ENCODE data around the gene DUSP8.

The DUSP8 gene

DNA sequence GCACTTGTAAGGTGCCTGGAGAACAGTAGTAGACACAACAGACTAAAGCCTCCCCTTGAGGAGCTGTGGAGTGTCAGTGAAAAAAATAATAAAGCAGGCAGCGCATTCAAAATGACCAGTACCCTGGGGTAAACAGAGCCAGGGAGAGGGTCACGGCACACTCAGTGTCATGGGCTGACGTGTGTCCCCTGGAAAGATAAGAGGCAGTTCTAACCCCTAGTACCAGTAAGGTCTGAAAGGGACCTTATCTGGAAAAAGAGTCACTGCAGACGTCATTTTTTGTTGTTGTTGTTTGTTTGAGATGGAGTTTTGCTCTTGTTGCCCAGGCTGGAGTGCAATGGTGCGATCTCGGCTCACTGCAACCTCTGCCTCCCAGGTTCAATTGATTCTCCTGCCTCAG lies 32.0 kb downstream of the DUSP8 start:
- POLR2A ChIA-PET, result no interaction called here

DNA sequence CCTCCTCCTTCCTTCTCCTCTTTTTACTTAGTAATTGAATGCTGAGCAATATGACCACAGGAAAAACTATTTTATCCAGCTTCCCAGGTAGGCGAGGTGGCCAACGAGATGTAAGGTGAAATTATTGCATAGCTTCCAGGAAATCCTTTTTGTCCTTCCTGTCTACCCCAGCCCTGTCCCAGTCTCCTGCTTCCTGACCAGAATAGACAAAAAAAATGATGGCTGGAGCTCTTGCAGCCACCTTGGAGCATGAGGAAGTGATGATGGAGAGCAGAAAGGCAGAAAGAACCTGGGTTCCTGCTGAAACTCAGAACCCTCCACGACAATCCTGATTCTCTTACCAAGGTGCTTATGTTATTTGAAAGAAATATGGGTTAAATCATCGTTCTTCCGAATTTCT lies 33.9 kb downstream of the DUSP8 start:
- CTCF ChIA-PET, result interaction anchor here (2.3 to 3.4 kb wide), 2 partner anchors 9 to 36 kb away, joined by 9 to 10 read pairs; no protein-coding TSS in a partner anchor
- POLR2A ChIA-PET, result no interaction called here
- no peak overlapping the region for H3K4me3 ChIP-seq (ENCODE audit: low read depth, low read length)
- no peaks in the 10 kb centered on the region for H3K9me3 ChIP-seq (ENCODE audit: control insufficient read depth, insufficient read depth, low read depth, low read length)
- H3K36me3 ChIP-seq (ENCODE audit: control insufficient read depth in 2 of 2, insufficient read depth in 1 of 2, low read length in 2 of 2), result peaks cover 0 to 18% of the 10 kb centered on the region in 2 experiments; a peak in 1 of 3 replicates
- H3K4me1 ChIP-seq (ENCODE audit: control insufficient read depth, insufficient read depth, low read length), result no peaks in the 10 kb centered on the region
- TF ChIP-seq ZNF530 (tag by site-specific recombination; IDR thresholded peaks at IDR 0.05; ENCODE audit: low read depth) (no peak), ZNF510 (tag by site-specific recombination; IDR thresholded peaks at IDR 0.05; ENCODE audit: insufficient replicate concordance) (no peak), SETDB1 (IDR thresholded peaks at IDR 0.05; ENCODE audit: insufficient read length, low read length) (no peak)
- TF ChIP-seq, protein P1, sequence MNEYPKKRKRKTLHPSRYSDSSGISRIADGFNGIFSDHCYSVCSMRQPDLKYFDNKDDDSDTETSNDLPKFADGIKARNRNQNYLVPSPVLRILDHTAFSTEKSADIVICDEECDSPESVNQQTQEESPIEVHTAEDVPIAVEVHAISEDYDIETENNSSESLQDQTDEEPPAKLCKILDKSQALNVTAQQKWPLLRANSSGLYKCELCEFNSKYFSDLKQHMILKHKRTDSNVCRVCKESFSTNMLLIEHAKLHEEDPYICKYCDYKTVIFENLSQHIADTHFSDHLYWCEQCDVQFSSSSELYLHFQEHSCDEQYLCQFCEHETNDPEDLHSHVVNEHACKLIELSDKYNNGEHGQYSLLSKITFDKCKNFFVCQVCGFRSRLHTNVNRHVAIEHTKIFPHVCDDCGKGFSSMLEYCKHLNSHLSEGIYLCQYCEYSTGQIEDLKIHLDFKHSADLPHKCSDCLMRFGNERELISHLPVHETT (tag by site-specific recombination; IDR thresholded peaks at IDR 0.05), result no peak
- no peak overlapping the region for H3K27ac ChIP-seq (ENCODE audit: extremely low read depth, low read depth, low read length)

More for the DNA sequence above, 32.0 kb downstream of the DUSP8 start:
- H3K36me3 ChIP-seq (ENCODE audit: control insufficient read depth in 2 of 2, insufficient read depth in 1 of 2, low read length in 2 of 2), result peaks cover 0 to 10% of the 10 kb centered on the region in 2 experiments; a peak in 1 of 3 replicates
- TF ChIP-seq, protein P2, sequence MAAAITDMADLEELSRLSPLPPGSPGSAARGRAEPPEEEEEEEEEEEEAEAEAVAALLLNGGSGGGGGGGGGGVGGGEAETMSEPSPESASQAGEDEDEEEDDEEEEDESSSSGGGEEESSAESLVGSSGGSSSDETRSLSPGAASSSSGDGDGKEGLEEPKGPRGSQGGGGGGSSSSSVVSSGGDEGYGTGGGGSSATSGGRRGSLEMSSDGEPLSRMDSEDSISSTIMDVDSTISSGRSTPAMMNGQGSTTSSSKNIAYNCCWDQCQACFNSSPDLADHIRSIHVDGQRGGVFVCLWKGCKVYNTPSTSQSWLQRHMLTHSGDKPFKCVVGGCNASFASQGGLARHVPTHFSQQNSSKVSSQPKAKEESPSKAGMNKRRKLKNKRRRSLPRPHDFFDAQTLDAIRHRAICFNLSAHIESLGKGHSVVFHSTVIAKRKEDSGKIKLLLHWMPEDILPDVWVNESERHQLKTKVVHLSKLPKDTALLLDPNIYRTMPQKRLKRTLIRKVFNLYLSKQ (tag by site-specific recombination; IDR thresholded peaks at IDR 0.05; ENCODE audit: borderline replicate concordance), result no peak
- no peak for TF ChIP-seq ZNF707 (tag by site-specific recombination; IDR thresholded peaks at IDR 0.05)
- no peak for TF ChIP-seq ZNF423 (tag by site-specific recombination; IDR thresholded peaks at IDR 0.05)
- TF ChIP-seq KLF8 (tag by site-specific recombination; IDR thresholded peaks at IDR 0.05), result no peak
- TF ChIP-seq ZSCAN30 (tag by site-specific recombination; IDR thresholded peaks at IDR 0.05), result no peak
- no peak for TF ChIP-seq ZNF324 (tag by site-specific recombination; IDR thresholded peaks at IDR 0.05)
- no peak for TF ChIP-seq ZSCAN16 (tag by site-specific recombination; IDR thresholded peaks at IDR 0.05)
- TF ChIP-seq ZBTB17 (tag by site-specific recombination; IDR thresholded peaks at IDR 0.05), result no peak
- TF ChIP-seq, protein P3, sequence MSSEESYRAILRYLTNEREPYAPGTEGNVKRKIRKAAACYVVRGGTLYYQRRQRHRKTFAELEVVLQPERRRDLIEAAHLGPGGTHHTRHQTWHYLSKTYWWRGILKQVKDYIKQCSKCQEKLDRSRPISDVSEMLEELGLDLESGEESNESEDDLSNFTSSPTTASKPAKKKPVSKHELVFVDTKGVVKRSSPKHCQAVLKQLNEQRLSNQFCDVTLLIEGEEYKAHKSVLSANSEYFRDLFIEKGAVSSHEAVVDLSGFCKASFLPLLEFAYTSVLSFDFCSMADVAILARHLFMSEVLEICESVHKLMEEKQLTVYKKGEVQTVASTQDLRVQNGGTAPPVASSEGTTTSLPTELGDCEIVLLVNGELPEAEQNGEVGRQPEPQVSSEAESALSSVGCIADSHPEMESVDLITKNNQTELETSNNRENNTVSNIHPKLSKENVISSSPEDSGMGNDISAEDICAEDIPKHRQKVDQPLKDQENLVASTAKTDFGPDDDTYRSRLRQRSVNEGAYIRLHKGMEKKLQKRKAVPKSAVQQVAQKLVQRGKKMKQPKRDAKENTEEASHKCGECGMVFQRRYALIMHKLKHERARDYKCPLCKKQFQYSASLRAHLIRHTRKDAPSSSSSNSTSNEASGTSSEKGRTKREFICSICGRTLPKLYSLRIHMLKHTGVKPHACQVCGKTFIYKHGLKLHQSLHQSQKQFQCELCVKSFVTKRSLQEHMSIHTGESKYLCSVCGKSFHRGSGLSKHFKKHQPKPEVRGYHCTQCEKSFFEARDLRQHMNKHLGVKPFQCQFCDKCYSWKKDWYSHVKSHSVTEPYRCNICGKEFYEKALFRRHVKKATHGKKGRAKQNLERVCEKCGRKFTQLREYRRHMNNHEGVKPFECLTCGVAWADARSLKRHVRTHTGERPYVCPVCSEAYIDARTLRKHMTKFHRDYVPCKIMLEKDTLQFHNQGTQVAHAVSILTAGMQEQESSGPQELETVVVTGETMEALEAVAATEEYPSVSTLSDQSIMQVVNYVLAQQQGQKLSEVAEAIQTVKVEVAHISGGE (tag by site-specific recombination; conservative IDR thresholded peaks at IDR 0.05; ENCODE audit: low read depth), result no peak
- TF ChIP-seq ZNF133 (tag by site-specific recombination; IDR thresholded peaks at IDR 0.05), result no peak
- TF ChIP-seq KLF16 (tag by site-specific recombination; IDR thresholded peaks at IDR 0.05), result no peak
- TF ChIP-seq, protein P4, sequence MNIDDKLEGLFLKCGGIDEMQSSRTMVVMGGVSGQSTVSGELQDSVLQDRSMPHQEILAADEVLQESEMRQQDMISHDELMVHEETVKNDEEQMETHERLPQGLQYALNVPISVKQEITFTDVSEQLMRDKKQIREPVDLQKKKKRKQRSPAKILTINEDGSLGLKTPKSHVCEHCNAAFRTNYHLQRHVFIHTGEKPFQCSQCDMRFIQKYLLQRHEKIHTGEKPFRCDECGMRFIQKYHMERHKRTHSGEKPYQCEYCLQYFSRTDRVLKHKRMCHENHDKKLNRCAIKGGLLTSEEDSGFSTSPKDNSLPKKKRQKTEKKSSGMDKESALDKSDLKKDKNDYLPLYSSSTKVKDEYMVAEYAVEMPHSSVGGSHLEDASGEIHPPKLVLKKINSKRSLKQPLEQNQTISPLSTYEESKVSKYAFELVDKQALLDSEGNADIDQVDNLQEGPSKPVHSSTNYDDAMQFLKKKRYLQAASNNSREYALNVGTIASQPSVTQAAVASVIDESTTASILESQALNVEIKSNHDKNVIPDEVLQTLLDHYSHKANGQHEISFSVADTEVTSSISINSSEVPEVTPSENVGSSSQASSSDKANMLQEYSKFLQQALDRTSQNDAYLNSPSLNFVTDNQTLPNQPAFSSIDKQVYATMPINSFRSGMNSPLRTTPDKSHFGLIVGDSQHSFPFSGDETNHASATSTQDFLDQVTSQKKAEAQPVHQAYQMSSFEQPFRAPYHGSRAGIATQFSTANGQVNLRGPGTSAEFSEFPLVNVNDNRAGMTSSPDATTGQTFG (tag by site-specific recombination; IDR thresholded peaks at IDR 0.05; ENCODE audit: borderline replicate concordance), result no peak
- TF ChIP-seq, protein P5, sequence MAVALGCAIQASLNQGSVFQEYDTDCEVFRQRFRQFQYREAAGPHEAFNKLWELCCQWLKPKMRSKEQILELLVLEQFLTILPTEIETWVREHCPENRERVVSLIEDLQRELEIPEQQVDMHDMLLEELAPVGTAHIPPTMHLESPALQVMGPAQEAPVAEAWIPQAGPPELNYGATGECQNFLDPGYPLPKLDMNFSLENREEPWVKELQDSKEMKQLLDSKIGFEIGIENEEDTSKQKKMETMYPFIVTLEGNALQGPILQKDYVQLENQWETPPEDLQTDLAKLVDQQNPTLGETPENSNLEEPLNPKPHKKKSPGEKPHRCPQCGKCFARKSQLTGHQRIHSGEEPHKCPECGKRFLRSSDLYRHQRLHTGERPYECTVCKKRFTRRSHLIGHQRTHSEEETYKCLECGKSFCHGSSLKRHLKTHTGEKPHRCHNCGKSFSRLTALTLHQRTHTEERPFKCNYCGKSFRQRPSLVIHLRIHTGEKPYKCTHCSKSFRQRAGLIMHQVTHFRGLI (tag by site-specific recombination; IDR thresholded peaks at IDR 0.05), result no peak
- TF ChIP-seq ZNF624 (tag by site-specific recombination; IDR thresholded peaks at IDR 0.05), result no peak
- H3K9me3 ChIP-seq (ENCODE audit: control insufficient read depth, insufficient read depth, low read depth, low read length), result no peaks in the 10 kb centered on the region
- H3K4me1 ChIP-seq (ENCODE audit: control insufficient read depth, insufficient read depth, low read length), result no peaks in the 10 kb centered on the region
- no peak overlapping the region for H3K27ac ChIP-seq (ENCODE audit: extremely low read depth, low read depth, low read length)
- CTCF ChIA-PET, result interaction anchor here (0.7 kb wide), 1 partner anchor 489 kb away, joined by 3 read pairs; no protein-coding TSS in a partner anchor
- H3K4me3 ChIP-seq (ENCODE audit: low read depth, low read length), result no peak overlapping the region
